LoVo (cell line): ENCODE data around the gene CR1L.
"Not testable (repeated sequence)": the region's sequence is repeated elsewhere in the genome, so short reads cannot be mapped to it uniquely, and the experiment has no call there.

Experiments
- DNase-seq: peaks from one replicate; pipeline ENCODE4 v3.0.0-alpha.2; 2016; ENCODE audit warnings: low spot score

CR1L gene

GRCh38 chr1:207644852-207645634 lies at the start of gene CR1L:
Gene CR1L, plus strand, starts transcription at chr1:207645133. Its CDS starts 101 bp downstream, at chr1:207645234.
- DNase-seq = no peak

- DNase-seq = peak; percentile 5
These were observed 41.2 kb upstream of the CR1L start for GRCh38 chr1:207603777-207604176.

DNA sequence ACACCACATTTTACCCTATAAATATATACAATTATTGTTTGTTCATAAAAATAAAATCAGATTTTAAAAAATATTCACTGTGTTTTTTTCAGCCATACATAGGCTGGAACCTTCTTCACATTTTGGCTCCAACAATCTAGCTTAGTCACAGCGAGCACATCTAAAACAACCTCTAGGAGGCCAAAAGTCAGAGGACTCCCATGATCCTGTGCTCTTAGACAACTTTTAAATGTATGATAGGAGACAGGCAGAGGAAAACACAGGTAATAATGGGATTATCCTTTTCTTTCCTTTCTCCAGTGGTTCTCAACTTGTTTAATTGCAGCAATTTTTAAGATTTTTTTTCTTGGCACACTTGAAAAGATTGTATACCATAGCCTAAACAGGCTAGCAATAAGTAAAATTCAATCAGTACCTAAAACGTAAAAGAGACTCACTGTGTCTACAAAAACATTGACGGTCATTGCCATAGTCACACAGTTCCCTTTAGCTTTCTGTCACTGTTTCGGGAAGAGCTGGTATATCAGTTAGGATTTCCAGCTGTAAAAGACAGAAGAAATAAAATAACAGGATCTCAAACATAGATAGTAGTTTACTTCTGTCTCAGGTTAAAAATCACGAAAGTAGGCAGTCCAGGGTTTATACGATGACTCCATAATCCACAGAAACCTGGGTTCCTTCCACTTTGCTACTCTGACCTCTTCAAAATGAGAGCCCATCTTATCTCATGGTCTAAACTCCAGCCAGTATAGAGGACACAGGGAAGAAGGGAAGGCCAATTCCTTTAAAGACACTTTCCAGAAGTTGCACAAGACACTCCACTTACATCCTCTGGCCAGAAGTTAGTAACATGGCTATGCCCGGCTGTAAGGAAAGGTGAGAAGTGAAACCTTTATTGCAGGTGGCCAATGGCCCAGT lies 39.2 kb upstream of the CR1L start:
- DNase-seq = no peak

GRCh38 chr1:207606362-207606755 lies 38.6 kb upstream of the CR1L start:
- DNase-seq = no peak

GRCh38 chr1:207612762-207613161 lies 32.2 kb upstream of the CR1L start:
- DNase-seq = no peak

DNA sequence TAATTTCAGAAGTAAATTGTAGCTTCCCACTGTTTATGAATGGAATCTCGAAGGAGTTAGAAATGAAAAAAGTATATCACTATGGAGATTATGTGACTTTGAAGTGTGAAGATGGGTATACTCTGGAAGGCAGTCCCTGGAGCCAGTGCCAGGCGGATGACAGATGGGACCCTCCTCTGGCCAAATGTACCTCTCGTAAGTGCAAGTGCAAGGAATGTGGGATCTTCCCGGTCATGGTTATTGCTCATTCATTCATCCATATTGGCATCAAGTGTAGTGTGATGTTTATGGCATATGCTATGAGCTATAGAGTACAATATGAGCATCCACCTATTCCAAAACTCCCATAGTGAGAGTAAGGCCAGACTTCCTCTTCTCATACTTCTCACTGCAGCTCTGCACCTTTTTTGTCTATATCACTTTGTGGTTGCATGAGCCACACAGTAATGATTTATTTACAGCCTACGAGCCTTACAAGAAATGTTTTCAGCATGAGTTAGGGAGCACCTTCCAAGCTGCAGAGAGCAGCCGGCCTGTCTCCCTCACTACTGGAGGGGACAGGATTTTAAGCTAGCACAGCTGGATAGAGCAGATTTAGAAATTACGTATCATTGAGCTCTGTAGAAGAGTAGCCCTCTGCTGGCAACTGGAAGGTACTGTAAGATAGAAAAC lies 24.9 kb upstream of the CR1L start:
- DNase-seq = peak; percentile 52

DNA sequence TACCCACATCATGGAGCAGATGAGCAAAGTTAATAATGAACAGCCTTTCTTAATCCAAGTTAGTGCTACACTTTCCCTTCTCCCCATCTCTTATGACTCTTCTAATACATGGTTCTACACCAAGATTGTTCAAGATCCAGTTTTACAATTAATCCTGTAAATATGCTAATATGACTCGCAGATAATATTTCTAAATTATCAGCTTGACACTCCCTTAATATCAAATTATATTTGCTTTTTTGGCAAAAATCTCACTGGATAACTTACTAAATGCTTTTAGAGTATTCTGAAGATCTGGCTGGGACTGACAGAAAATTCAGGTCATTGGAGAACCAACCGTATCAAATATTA lies 24.4 kb upstream of the CR1L start:
- DNase-seq = no peak

DNA sequence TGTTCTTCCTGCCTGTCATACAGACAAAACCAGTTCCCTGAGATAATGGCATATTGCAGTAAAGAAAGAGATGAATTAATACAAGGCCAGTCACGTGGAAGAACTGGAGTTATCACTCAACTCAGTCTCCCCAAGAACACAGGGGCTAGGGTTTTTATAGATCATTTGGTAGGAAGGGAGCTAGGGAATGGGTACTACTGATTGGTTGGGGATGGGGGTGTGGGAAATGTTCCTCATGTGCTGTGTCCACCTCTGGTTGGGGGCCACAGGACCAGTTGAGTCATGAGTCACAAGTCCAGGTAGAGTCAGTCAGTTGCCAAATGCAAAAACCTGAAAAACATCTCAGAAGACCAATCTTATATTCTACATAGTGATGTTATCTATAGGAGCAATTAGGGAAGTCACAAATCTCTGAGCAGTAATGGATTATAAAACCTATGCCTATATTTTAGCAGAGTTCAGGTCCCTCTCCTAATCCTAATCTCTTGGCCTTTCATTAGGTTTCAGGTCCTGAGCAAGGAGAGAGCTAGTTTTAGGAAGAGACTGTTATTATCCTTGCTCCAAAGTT lies 19.3 kb upstream of the CR1L start:
- DNase-seq = not testable (repeated sequence)

- no peak for DNase-seq
These were observed 18.0 kb upstream of the CR1L start for GRCh38 chr1:207626972-207627337.

GRCh38 chr1:207627496-207627895 lies 17.4 kb upstream of the CR1L start:
- DNase-seq = no peak

GRCh38 chr1:207628776-207629175 lies 16.2 kb upstream of the CR1L start:
- DNase-seq = no peak

DNA sequence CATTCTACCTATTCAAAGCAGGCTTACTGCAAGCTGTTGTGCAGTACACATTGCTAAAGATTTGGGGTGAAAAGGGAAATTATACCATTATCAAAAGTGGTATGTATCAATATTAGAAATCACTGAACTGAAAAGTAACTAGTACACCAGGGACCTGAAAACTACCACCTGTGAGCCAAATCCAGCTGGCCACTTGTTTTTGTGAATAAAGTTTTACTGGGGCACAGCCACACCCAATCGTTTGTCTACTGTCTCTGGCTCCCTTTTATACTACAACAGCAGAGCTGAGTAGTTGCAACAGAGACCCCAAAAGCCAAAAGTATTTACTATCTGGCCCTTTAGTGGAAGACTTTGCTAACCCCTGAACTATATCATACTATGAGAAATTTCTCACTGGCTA lies 13.8 kb upstream of the CR1L start:
- DNase-seq = no peak

- DNase-seq = no peak
These were observed 11.7 kb upstream of the CR1L start for GRCh38 chr1:207633226-207633625.

DNA sequence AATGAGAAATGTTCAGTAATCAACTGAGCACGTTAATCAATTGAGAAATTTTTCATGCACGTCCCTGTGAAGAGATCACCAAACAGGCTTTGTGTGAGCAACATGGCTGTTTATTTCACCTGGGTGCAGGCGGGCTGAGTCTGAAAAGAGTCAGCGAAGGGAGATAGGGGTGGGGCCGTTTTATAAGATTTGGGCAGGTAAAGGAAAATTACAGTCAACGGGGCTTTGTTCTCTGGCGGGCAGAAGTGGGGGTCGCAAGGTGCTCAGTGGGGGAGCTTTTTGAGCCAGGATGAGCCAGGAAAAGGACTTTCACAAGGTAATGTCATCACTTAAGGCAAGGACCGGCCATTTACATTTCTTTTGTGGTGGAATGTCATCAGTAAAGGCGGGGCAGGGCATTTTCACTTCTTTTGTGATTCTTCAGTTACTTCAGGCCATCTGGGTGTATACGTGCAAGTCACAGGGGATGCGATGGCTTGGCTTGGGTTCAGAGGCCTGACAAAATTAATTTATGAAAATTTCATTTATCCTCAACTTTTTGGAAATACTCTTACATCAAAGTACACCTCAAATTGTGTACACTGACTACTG lies 11.1 kb upstream of the CR1L start:
- not testable (repeated sequence) for DNase-seq

DNA sequence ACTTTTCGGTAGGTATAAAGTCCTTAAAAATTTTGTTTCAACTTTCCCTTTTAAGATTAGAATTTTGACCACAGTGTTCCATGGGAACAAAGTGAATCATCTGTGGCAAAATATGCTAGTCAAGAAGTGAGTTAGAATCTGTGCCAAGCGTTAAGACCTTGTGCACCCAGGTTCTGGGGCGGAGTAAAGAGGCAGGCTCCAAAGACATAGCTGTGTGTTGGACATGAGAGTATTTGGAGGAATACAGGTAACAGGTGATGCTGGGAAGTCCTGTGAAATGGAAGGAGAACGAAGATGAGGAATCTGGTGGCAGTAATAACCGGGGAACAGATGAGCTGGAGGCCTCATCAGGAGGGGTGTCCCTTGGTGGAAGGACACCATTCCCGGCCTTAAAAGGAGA lies 10.6 kb upstream of the CR1L start:
- DNase-seq = not testable (repeated sequence)

GRCh38 chr1:207635569-207636186 lies 9.3 kb upstream of the CR1L start:
- DNase-seq = not testable (repeated sequence)

- not testable (repeated sequence) for DNase-seq
These were observed 6.3 kb upstream of the CR1L start for GRCh38 chr1:207638487-207639145.

GRCh38 chr1:207639362-207639761 lies 5.6 kb upstream of the CR1L start:
- not testable (repeated sequence) for DNase-seq

DNA sequence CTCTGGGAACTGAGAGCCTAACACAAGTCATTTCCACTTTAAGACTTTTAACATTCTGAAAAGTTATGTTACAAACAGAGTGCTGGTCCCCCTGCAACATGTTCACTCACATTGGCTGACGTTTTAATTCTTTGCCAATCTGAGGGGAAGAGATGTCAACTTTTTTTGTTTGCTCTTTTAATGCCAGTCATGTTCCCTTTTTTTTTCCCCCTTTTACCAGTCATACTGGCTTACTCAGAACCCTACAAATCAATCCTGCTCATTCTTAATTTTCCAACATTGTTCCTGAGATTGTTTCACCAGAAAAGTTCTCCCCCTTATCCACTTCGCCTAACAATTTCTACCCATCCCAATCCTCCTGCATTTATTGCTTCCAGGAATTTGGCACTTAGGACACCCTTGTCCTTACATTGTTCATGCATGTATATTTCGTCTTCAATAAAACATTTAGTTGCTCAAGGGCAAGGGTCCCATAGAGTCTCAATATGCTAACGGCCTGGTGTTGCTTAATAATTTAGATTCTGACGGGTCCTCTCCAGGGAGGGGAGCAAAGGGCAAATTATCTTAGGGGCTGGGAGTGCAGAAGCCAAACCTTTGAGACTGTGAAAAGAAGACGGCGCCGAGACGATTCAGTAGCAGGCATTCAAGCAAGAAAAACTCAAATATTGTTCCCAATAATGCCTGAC lies 624 bp upstream of the CR1L start:
- DNase-seq = no peak

DNA sequence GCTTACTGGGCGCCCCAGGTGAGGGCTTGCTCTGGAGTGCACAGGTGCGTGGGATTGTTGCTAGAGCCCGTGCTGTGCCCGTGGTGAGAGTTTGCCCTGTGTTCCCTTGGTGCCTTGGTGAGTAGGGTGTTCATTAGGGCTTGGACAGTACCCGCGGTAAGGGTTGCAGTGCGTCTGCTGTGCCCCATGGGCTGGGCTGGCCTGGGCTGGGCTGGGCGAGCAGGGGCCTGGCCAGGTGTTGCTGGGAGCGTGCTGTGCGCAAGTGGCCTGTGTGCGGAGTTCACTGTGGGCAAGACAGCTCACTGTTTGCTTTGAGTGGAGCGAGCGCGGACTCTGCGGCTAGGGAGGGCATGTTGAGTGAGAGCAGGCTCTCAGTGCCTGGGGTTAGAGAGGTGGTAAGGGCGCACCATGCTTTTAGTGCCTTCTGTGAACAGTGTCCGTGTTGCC lies 725 bp downstream of the CR1L start:
- no peak for DNase-seq
